Endometrial microvascular endothelial cells (primary cell): ENCODE results near the gene ARGLU1. TPM values are rescaled to one million over a fixed set of nuclear protein-coding genes. Genes with fewer than 3 reads are reported as not detected.

ENCODE experiments used
- in situ Hi-C: cut with HindIII; loops from 2 replicates; pipeline ENCODE4 v1.10.0; 2017; ENCODE audit warnings: low sequenced_read_pairs, low pct_unique_long_range_greater_than_20kb; ENCODE audit errors: inconsistent ontology term
- total RNA-seq: library from RNA; depleted of rRNA; stranded (reverse); fragments of >200 nt; gene quantifications from one replicate; pipeline ENCODE4 v1.2.3, GENCODE V29; 2015; ENCODE audit errors: inconsistent ontology term

ARGLU1 gene
- total RNA-seq, 1 donor from 2014 or later, result 24.8 TPM

DNA sequence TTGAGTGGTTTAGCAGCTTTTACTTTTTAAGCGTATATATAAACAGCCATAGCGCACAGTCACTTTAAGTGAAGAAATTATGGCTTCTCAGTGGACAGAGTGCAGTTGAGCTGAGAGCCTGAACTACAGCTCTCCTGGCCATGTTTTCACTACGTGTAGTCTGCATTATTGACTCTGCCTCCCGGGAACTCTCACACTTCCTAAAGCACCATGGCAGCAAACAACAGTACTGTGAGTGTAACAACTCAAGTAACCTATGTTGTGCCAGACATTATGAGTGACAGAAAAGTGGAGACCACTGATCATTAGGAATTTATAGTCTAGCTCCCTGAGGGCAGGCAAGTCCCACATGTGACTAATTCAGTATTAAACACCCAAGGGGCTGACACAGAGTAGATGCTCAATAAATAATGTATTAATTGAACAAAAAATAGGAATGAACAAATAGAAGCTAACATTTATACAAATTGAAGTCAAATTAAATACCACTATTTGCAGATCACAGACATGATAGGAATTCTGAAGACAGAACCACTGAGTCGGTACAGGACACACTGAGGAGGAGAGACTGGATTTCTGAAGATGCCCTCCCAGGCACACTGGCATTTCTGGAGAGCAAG lies 52.2 kb downstream of the ARGLU1 start:
- in situ Hi-C loops, result loop anchor here (25.0 kb wide), 3 partner anchors 153 to 1078 kb away; no protein-coding TSS in a partner anchor

DNA sequence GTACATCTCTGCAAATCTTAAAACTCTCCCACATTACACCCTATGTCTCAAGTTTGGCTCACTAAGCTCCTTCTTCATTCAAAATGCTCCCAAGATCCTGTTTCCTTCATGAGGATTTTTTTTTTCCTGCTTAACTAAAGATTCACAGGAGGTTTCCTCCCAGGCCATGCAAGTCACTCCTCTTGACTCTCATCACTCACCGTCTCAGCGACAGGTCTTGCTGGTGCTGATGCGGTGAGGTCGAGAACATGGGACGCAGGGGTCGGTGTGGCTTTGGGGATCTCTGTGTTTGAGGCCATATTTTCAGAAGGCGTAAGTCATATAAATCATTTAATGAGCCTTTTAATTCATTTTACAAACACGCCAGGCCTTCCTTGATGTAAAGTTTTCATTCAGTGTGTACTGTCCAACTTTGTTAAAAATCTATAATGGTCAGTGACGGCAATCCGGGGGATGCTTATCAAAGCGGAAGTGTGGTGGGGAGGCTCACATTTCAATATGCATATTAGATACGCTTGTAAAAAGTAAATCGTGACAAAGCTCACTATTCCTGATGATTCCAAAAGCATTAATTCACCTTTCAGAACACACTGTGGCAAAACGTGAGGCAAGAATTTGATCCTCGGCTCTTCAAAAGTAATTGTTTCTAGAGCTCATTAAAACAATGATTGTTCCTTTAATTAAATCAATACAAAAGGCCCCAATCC lies 52.9 kb downstream of the ARGLU1 start:
- in situ Hi-C loops, result loop anchor here (25.0 kb wide), 3 partner anchors 153 to 1078 kb away; no protein-coding TSS in a partner anchor

DNA sequence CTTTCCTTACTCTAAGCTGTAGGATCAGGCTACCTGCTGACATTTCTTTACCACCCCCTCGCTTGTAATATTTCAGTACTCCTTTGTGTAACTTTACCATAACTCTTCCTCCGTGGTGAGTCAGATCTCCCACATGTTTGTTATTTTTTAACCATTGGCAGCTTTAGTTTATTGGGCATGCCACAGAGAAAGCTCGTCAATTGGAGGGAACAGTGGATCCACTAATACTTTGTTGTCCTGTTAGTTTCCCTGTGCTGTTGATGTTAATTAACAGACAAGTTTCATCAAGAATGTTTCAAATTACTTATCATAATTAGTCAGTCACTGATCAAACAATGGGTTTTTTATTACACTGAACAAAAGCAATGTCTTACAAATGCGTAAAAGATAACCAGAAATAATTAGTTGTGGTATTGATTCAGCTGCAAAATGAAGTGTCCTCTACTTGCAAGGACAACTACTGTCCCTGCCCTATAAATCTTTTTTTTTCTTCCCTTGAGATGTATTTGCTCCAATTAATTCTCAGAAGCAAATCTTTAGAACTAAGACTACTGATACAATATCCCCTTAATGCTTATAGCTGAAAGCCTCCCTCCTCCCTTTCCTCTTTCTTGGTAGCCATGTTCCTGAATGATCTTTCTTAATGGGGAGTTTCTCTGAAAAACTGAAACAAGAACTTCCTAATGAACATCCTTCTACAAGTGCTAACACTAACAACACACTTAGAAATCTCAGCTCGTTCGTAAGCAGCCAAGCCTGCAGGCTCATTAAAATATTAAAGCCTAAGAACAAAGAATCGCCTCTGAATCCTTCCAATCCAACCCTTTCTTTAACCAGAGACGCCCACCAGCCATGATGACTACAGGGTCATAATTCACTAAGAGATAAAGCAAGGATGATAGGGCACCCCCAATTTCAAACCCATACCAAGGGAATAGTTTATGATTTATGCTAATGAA lies 54.6 kb downstream of the ARGLU1 start:
- in situ Hi-C loops, result loop anchor here (25.0 kb wide), 3 partner anchors 151 to 1076 kb away; no protein-coding TSS in a partner anchor

DNA sequence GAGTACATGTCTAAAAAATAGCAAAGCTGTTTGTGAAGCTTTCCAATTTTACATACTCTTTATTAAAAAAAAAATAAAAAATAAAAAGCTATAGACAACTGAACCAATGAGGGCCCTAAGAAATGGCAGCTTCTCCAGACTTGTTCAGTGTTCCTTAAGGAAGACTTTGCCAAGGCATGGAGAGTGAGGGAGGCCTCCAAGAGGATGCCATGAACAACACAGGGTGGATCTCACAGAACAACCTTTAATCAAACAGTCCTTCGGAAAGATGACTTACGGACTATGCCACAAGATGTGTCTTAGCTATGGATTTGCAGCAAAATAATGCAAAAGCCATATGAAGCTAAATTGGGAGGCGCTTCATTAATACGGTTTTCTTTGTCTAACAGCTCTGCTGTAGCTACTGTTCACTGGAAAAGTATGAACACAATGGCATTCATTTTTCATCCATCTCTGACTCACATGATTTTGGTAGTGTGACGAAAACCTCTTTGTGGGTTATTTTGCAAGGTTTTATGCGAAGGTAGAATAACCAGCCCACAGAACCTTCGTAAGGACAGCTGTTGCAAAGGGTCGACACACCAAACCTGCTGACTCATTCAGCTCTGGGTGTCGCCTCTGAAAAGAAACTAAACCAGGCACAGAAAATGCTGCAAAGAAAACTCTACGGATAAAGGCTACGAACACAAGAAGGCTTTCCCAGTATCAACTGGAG lies 60.2 kb downstream of the ARGLU1 start:
- in situ Hi-C loops, result loop anchor here (25.0 kb wide), 3 partner anchors 145 to 1070 kb away; no protein-coding TSS in a partner anchor

DNA sequence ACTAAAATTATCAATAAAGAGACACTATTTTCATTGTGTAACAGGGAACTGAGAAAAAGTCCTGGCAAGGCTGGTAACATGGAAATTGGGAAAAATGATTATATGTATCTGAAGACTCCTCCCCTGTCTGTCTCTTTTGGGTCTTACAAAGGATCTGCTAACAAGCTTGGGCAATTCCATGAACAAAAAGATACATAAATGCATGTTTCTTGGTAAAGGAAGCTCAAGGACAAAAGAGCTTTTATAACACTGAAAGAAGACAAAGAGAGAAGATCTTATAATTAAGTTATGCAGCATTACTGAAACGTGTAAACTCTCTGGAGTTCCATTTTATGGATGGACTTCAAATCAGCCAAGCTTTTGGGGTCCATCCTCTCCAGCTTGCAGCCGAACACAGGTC lies 61.7 kb downstream of the ARGLU1 start:
- in situ Hi-C loops, result loop anchor here (25.0 kb wide), 3 partner anchors 144 to 1069 kb away; no protein-coding TSS in a partner anchor

DNA sequence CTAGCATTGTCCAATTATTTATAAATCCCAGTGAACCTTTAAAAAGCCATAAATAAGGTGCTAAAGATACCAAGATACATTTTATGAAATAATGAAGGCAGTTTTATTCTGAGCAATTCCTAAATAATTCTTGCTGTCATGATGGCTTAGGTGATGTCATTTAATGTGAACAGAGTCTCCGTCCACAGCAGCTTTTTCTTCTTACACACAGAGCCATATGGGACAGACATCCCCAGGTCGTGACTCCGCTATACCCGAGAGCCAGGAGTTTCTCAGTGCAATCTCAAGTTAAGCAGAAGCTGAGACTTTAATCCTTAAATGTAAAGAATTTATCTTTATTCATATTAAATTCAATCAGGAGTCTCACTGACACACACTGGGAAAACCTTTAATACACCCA lies 62.2 kb downstream of the ARGLU1 start:
- in situ Hi-C loops, result loop anchor here (25.0 kb wide), 3 partner anchors 143 to 1068 kb away; no protein-coding TSS in a partner anchor

DNA sequence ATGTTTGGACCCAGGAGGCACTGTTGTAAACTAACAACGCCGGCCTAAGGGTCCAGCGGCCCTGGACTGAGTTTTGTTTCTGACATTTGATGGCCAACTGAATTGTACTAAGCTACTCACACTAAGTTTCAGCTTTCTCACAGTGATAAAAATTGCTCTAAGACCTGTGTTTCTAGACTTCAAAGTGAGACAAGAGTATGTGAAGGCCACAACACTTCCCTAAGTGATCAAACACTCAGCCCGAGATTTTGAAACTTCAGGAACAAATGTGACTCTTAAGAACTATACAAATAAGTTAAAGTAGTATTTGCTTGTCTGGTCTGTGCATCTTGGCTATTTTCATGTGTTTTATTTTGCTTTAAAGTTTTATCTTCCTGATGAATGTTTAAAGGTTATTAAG lies 62.6 kb downstream of the ARGLU1 start:
- in situ Hi-C loops, result loop anchor here (25.0 kb wide), 3 partner anchors 143 to 1068 kb away; no protein-coding TSS in a partner anchor

DNA sequence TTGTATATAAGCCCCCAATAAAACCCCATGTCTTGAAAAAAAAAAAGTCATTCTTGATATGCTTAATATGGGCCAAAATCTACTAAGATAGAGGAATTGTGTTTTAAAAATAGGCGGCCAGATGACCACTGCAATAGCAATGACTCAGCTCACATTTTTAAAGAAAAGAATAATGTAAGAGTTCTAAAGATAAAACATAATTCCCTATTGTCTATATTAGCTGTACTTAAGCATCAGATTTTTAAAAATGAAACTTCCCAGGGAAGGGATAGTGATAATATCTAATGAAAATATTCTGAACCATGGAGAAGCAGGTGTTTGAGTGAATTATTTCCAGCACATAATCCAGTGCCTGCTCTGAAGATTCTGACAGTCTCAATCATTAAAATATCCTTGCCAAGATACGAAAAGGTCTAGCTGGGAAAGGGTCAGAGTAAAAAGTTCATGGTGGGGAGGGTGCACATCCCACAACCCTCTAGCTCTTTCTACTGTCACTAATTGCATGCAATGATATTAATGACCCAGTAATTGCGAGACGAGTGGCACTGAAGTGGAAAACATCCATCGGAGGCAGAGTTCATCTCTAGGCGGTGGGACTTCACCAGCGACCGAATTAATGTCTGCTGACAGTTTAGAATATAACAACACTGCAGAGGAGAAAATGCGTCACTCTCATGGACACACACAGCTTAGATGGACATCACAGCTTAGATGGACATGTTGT lies 64.0 kb downstream of the ARGLU1 start:
- in situ Hi-C loops, result loop anchor here (25.0 kb wide), 3 partner anchors 142 to 1067 kb away; no protein-coding TSS in a partner anchor

DNA sequence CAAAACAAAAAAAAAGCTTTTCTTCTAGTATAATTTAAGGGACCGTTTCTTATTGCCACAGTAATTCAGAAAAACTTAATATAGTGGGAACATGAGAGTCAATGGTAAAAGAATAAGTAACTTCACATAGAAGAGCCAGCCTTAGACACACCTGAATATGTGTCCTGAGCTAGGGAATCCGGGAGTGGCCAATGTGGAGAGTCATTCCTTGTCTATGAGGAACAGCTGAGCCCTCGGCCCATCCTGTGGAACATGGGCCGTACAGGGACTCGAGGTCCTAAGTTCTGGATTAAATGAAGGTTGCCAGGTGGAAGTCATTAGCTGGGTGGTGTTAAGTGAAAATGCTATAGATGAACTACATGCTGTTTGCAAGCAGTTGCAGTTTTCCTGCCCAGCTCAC lies 64.7 kb downstream of the ARGLU1 start:
- in situ Hi-C loops, result loop anchor here (25.0 kb wide), 3 partner anchors 141 to 1066 kb away; no protein-coding TSS in a partner anchor

DNA sequence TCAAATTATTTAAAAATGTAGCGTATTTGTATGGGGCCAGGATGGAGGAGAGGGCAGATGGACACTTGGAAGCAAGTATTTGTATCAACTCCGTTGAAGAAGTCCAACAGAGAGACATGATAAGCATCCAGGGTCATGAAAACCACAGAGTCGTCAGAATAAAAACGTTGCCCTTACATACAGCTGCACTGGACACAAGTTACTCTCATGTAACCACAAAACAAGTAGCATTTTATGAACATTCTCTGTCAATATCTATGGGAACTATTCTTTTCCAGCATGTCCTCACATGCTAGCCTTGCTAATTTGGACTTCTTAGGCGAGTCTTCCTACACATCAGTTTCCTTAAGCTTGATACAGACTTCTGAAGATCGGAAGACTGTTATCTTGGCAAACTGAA lies 67.5 kb downstream of the ARGLU1 start:
- in situ Hi-C loops, result loop anchor here (25.0 kb wide), 3 partner anchors 138 to 1063 kb away; no protein-coding TSS in a partner anchor

DNA sequence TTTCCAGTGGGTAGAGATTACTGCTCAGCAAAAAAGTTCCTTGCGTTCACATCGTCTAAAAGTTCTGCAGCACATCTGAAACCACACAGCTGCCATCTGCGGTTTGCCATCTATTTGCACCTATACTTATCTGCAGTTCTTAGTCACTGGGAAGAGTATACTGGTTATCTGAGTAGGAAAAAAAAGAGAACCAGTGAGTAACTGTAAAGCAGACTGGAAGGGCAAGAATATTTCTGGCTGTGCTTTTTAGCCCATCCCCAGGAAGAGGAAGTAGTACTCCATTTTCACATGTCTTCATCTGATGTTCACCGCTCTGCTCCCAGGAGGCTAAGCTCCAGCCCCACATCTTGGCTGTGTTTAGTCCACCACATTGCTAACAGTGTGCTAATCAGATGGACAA lies 68.0 kb downstream of the ARGLU1 start:
- in situ Hi-C loops, result loop anchor here (25.0 kb wide), 3 partner anchors 138 to 1063 kb away; no protein-coding TSS in a partner anchor

DNA sequence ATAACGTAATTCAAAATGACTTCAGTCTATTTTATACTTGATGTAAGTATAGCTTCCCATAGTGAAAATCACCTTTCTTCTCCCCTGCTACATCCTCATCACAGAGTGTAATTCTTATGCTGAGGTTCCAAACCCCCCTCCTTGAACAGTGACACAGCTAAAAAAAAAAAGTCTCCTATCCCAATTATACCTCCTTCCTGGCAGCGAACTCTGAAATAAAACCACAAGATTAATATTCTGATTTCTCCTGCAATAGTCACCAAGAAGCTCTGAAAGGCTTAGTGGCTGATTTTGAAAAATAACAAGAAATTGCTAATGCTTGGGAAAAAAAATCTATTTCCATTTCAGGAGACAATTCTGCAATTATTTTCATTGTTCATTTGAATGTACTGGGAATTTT lies 68.8 kb downstream of the ARGLU1 start:
- in situ Hi-C loops, result no loop called here

DNA sequence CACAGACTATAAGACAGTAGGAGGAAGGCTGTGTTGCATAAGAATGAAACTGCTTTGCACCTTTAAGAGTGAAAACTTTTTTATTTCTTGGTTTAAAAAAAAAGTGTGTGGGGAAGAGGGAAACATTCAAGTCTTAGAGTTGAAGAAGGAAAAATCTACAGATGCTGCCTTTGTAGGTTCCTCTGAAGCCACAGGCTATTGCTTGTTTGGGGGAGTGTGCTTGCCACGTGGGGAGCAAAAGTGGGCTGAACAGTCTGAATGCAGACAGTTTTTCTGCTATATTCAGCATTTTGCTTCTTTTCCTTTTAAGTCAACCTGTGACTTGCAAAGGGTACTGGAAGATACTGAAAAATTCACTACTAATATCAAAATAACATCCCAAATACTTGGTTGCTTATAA lies 69.4 kb downstream of the ARGLU1 start:
- in situ Hi-C loops, result no loop called here

DNA sequence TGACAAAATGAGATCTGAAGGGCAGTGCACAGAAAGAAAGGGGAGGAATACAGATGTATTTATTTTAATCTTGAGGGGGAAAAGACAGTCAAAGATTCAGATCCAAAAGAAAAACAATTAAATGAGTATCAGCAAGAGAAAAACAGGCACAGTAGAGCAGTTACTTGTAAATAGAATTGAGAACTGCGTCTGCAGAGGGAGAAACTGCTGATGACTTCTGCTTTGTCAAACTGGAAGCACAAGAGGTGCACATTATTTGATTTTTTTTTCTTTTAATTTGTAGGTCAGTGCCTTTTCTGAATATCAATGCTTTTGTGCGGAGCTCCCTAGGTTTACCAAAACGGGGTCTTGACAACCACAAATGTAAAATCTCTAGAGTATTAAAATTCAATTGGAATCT lies 69.8 kb downstream of the ARGLU1 start:
- in situ Hi-C loops, result no loop called here

DNA sequence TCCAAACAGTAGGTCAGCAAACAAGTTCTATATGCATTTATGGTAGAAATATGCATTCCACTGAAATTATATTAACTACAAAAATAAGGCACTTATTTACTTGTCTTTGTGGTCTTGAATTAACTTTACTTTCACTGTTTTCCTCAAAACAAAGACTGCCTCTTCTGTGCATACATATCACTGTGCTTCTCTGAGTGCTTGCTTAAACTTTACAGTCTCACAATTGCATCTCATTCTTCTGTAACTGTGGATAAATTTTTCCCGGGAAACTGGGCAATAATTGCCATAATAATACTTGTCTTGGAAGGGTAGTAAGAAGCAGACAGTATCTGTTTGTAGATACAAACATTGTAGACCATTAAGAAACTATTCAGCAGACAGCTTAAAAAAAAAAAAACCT lies 70.9 kb downstream of the ARGLU1 start:
- in situ Hi-C loops, result no loop called here

DNA sequence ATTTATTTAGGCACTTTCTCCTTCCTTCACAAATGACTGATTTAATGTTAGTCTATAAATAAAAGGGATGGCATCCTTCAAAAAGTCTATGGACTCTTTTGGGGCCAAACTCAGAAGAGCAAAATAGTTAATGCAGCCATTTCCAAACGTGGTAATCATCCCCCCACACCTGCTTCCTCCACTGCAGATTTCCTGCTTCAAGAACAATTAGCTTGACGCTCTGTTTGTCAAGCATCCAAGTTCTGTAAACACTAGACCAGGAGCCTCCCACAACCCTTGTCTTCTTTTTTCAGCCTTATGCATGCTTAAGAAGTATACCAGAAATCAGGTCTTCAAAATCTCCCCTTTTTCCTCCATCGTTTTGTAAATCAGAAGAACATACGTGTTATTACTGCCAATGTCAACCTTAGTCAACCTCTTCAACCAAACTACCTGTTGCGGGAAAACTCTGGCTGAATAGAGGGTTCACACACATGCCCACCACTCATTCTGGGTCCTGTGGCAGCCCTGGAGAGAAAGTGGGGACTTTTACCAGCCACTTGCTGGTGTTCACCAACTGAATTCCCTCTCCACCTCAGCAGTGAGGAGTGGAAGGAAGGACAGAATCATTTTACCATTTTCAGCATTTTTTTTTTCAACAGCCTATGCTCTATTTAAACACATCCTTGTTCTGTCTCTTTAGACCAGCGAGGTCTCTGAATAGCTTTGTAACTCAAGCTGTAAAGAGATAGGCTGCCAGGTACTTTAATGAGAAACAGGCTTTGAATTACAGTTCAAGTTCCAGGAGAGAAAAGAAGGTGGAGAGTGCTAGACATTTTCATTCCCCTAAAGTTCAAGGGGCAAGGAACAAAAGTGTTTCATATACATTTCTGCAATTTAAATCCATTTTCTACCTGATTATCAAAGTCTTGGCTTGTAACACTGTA lies 71.6 kb downstream of the ARGLU1 start:
- in situ Hi-C loops, result no loop called here

DNA sequence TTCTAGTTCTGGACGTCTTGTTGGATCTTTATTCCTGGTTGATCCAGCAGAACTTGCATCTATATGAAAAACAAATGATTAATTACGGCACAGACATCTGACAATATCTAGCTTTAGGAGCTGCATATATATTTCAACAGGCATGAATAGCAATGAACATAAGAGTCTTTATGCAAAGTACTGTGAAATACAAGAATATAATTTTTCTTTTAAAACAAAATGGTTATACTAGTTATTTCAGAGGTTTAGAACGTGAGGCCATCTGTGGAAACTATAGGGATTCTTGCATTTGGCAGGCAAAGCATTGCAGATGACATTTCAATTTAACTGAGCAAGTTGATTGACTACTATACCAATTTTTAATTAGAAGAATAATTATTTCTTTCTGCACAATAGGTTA lies 73.0 kb downstream of the ARGLU1 start:
- in situ Hi-C loops, result no loop called here
